ENCODE measurements around the gene AOC1.

DNA sequence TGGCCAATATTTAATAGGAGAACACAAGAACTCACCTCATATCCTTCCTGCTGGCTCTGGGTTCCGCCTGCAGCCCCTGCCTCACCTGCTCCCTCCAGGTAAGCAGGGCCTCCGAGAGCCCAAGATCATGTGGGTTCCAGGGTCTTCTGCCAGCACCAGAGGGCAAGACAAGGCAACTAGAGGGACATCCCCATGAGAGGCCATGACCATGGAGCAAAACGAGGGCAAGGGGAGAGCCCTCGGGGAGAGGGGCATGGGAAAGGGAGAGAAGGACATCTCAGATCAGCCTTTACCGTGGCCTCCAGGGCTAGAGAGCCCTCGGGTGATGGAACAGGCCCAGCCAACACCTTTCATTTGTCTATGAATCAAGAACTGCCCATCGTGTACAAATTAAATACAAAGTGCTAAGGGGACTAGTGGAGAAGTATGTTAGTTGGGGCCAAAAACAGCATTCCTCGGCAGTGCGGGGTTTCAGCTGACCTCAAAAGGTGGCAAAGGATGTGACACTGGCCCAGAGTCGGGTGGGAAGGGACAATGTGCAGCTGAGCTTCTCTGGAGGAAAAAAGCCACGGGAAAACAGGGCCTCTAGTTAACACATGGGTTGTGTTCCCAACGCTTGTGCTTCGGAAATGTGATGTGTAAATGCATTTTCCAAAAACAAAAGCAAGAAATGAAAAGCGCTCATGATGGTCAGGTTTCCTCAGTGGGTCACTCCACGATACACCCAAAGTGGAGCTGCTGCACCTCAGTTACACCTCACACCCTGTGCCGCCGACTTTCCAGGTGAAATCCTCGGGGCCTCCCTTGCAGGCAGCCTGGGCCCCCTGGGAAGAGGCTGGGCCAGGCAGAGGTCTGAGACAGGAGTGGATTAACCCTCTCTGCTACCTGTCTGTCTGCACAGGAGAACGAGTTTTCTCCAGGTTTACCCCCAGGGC is 2.0 kb downstream of the AOC1 start:
- TF ChIP-seq, protein P1, sequence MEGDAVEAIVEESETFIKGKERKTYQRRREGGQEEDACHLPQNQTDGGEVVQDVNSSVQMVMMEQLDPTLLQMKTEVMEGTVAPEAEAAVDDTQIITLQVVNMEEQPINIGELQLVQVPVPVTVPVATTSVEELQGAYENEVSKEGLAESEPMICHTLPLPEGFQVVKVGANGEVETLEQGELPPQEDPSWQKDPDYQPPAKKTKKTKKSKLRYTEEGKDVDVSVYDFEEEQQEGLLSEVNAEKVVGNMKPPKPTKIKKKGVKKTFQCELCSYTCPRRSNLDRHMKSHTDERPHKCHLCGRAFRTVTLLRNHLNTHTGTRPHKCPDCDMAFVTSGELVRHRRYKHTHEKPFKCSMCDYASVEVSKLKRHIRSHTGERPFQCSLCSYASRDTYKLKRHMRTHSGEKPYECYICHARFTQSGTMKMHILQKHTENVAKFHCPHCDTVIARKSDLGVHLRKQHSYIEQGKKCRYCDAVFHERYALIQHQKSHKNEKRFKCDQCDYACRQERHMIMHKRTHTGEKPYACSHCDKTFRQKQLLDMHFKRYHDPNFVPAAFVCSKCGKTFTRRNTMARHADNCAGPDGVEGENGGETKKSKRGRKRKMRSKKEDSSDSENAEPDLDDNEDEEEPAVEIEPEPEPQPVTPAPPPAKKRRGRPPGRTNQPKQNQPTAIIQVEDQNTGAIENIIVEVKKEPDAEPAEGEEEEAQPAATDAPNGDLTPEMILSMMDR (IDR thresholded peaks at IDR 0.05): no peak
- no peak for TF ChIP-seq POLR2A (IDR thresholded peaks at IDR 0.05)

Data from right lobe of liver (tissue), 4 donors.